Endothelial cell of umbilical vein (primary cell): ENCODE measurements around the gene NEDD4L. TPM values are rescaled to one million over a fixed set of nuclear protein-coding genes. Genes with fewer than 3 reads are reported as not detected.

ENCODE experiments used
- BruUV-seq: library from RNA; stranded (reverse); fragments of 400-500 nt; replicated peaks from 2 replicates; lab custom pipeline; 2021; lab: Mats Ljungman, UMichigan
- CTCF ChIA-PET: fragments of 300-600, 350-600 bp; sonication (Branson Sonifier 250); formaldehyde crosslinking; loops from one replicate; lab custom pipeline; 2021; ENCODE audit warnings: antibody characterized with exemption, inconsistent platforms; lab: Charles Lee
- POLR2A ChIA-PET: fragments of 300-600, 350-600 bp; sonication (Branson Sonifier 250); formaldehyde crosslinking; loops from one replicate; lab custom pipeline; 2021; ENCODE audit warnings: antibody characterized with exemption, inconsistent platforms; lab: Charles Lee
- DNase-seq: peaks from one replicate; pipeline ENCODE4 v3.0.0-alpha.2; 2011; ENCODE audit warnings: low read depth, low spot score
- FAIRE-seq: peaks from 2 replicates; lab custom pipeline; 2011; peaks lifted over from hg19 to GRCh38; lab: Jason Lieb, UNC
- H2AFZ ChIP-seq: 2 replicates; pipeline ENCODE4 v1.6.0; 2012; ENCODE audit warnings: low read depth, low read length, control low read depth, inconsistent platforms
- H3K27ac ChIP-seq: 2 replicates; pipeline ENCODE4 v1.5.1; 2011; ENCODE audit warnings: low read depth, mild to moderate bottlenecking, control low read depth, low read length, moderate library complexity; ENCODE audit not compliant: insufficient read depth
- H3K27me3 ChIP-seq, 2 experiments: 2 replicates each; pipeline versions ENCODE4 v1.6.0 to v1.6.1; 2011; ENCODE audit warnings: low read length in 2 of 2, mixed read lengths in 1 of 2; ENCODE audit not compliant: control insufficient read depth in 2 of 2, insufficient read depth in 2 of 2
- H3K36me3 ChIP-seq, 2 experiments: 2 replicates in 1 of 2; 3 replicates in 1 of 2; pipeline ENCODE4 v1.5.1; 2011; ENCODE audit warnings: low read length in 2 of 2, mild to moderate bottlenecking in 1 of 2, moderate library complexity in 1 of 2; ENCODE audit not compliant: control insufficient read depth in 2 of 2, insufficient read depth in 2 of 2; ENCODE audit errors: extremely low read depth in 1 of 2
- H3K4me1 ChIP-seq: 3 replicates; pipeline ENCODE4 v1.5.1; 2011; ENCODE audit warnings: mild to moderate bottlenecking, low read length; ENCODE audit not compliant: control insufficient read depth, insufficient read depth; ENCODE audit errors: extremely low read depth
- H3K4me2 ChIP-seq: 2 replicates; pipeline ENCODE4 v1.6.1; 2011; ENCODE audit warnings: low read length, control low read depth, mixed read lengths; ENCODE audit not compliant: insufficient read depth
- H3K4me3 ChIP-seq, 3 experiments: fragments of 200-600 bp in 1 of 3; sonication (generic), shearing (Covaris generic) in 1 of 3; replicated peaks in 1 of 3; 2 replicates each; pipeline ENCODE4 v1.5.1; 2011 to 2016; ENCODE audit warnings: control low read depth in 3 of 3, low read length in 3 of 3, mild to moderate bottlenecking in 2 of 3, inconsistent platforms in 1 of 3, low read depth in 1 of 3, moderate library complexity in 1 of 3; ENCODE audit not compliant: insufficient read depth in 1 of 3
- H3K79me2 ChIP-seq: 2 replicates; pipeline ENCODE4 v1.6.0; 2012; ENCODE audit warnings: low read length, inconsistent platforms; ENCODE audit not compliant: control insufficient read depth, insufficient read depth
- H3K9ac ChIP-seq: replicated peaks from 2 replicates; pipeline ENCODE3; 2011; ENCODE audit warnings: low read length, control low read depth; ENCODE audit not compliant: insufficient read depth; ENCODE audit errors: extremely low read depth
- H3K9me1 ChIP-seq: replicated peaks from 3 replicates; pipeline ENCODE4 v1.6.0; 2011; ENCODE audit warnings: mild to moderate bottlenecking, low read length; ENCODE audit not compliant: control insufficient read depth, insufficient read depth; ENCODE audit errors: extremely low read depth
- H3K9me3 ChIP-seq: replicated peaks from 2 replicates; pipeline ENCODE4 v1.5.1; 2012; ENCODE audit warnings: low read length, inconsistent platforms; ENCODE audit not compliant: control insufficient read depth, insufficient read depth
- H4K20me1 ChIP-seq: replicated peaks from 2 replicates; pipeline ENCODE3; 2011; ENCODE audit warnings: mild to moderate bottlenecking, low read length; ENCODE audit not compliant: control insufficient read depth, insufficient read depth; ENCODE audit errors: extremely low read depth
- CTCF ChIP-seq, 2 donors: IDR thresholded peaks; 1 replicate in 1 of 2; 2 replicates in 1 of 2; pipeline ENCODE4 v1.5.1; 2011; ENCODE audit warnings: low read length in 2 of 2, mild to moderate bottlenecking in 2 of 2, moderate library complexity in 2 of 2, control low read depth in 1 of 2, inconsistent platforms in 1 of 2, low read depth in 1 of 2; ENCODE audit not compliant: insufficient read depth in 1 of 2; ENCODE audit errors: extremely low read depth in 1 of 2
- EZH2 ChIP-seq: IDR thresholded peaks from 2 replicates; pipeline ENCODE4 v1.6.1; 2012; ENCODE audit warnings: borderline replicate concordance, low read depth, mild to moderate bottlenecking, moderate library complexity, low read length, inconsistent platforms; ENCODE audit not compliant: severe bottlenecking
- FOS ChIP-seq: IDR thresholded peaks from 2 replicates; pipeline ENCODE4 v1.6.1; 2011; ENCODE audit warnings: mild to moderate bottlenecking, low read length, moderate library complexity, borderline replicate concordance; ENCODE audit not compliant: insufficient read depth
- GATA2 ChIP-seq: IDR thresholded peaks from 2 replicates; pipeline ENCODE4 v1.7.0; 2011; ENCODE audit warnings: low read depth, mild to moderate bottlenecking, moderate library complexity, mixed read lengths, low read length; ENCODE audit not compliant: insufficient read length, insufficient read depth
- JUN ChIP-seq: IDR thresholded peaks from 2 replicates; pipeline ENCODE4 v1.6.1; 2011; ENCODE audit warnings: borderline replicate concordance, low read depth; ENCODE audit not compliant: insufficient read length, insufficient read depth
- MAX ChIP-seq: IDR thresholded peaks from 2 replicates; pipeline ENCODE4 v1.6.1; 2011; ENCODE audit not compliant: insufficient read depth, insufficient read length
- MYC ChIP-seq: IDR thresholded peaks from one replicate; pipeline ENCODE4 v1.6.1; 2011; ENCODE audit warnings: mild to moderate bottlenecking, low read depth, low read length
- POLR2A ChIP-seq: IDR thresholded peaks from 2 replicates; pipeline ENCODE4 v1.6.1; 2012; ENCODE audit warnings: low read depth, mild to moderate bottlenecking, control low read depth, low read length
- POLR2AphosphoS5 ChIP-seq: IDR thresholded peaks from 2 replicates; pipeline ENCODE4 v1.6.1; 2012; ENCODE audit warnings: low read depth, mild to moderate bottlenecking, control low read depth, low read length, moderate library complexity; ENCODE audit not compliant: insufficient read depth
- dilution Hi-C: fragments of 300-500 bp; cut with MboI; formaldehyde crosslinking; loops from one replicate; pipeline ENCODE4 v1.15.0; 2019; ENCODE audit warnings: low sequenced_read_pairs; ENCODE audit not compliant: extremely low pct_ligation_motif_present
- intact Hi-C: fragments of 100-400 bp; cut with micrococcal nuclease; formaldehyde crosslinking; loops from one replicate; pipeline ENCODE4 v1.10.0; 2022
- polyA plus RNA-seq, 4 experiments: library from polyadenylated mRNA; depleted of rRNA in 3 of 4; stranded (reverse) in 3 of 4; unstranded in 1 of 4; fragments of >200 nt; gene quantifications; 2 replicates each; pipeline versions ENCODE4 v1.2.1 to v1.2.3, GENCODE V29; 2011 to 2012; ENCODE audit warnings: missing spikeins in 1 of 4
- total RNA-seq: library from RNA; stranded (reverse); gene quantifications from 2 replicates; pipeline ENCODE4 v1.2.3, GENCODE V29; 2021

NEDD4L gene
- total and polyA plus RNA-seq, 2 donors (not counting 3 experiments of a cell fraction or from before 2014, with no cell fraction given) = 20.5 to 78.9 TPM

- peak overlapping the region; percentile 67 for H2AFZ ChIP-seq
- intact Hi-C loops (no loop called here), dilution Hi-C loops (no loop called here)
- no peak overlapping the region for H3K9ac ChIP-seq
- H4K20me1 ChIP-seq = no peaks in the 10 kb centered on the region
- POLR2A ChIA-PET = no interaction called here
- peak overlapping the region; percentile 62 for H3K27ac ChIP-seq
- no peaks in the 10 kb centered on the region for H3K79me2 ChIP-seq
- DNase-seq = no peak
- FAIRE-seq = peak; percentile 72
- peaks cover 20% of the 10 kb centered on the region for H3K4me1 ChIP-seq
- H3K4me3 ChIP-seq = no peak overlapping the region
- no peaks in the 10 kb centered on the region for H3K9me3 ChIP-seq
- no peaks in the 10 kb centered on the region for H3K36me3 ChIP-seq
- no peaks in the 10 kb centered on the region for H3K9me1 ChIP-seq
- BruUV-seq = no TSS peak
- CTCF ChIA-PET = interaction anchor here (1.0 to 1.9 kb wide), 4 partner anchors 9 to 77 kb away, joined by 3 to 7 read pairs (median 6); no protein-coding TSS in a partner anchor
- no peaks in the 10 kb centered on the region for H3K27me3 ChIP-seq
- TF ChIP-seq JUN = no peak
- TF ChIP-seq GATA2 = no peak
- no peak for TF ChIP-seq EZH2
- TF ChIP-seq POLR2AphosphoS5 = no peak
- no peak for TF ChIP-seq POLR2A
- no peak for TF ChIP-seq MYC
- TF ChIP-seq CTCF (IDR thresholded peaks at IDR 0.05; ENCODE audit: extremely low read depth in 1 of 2, insufficient read depth in 1 of 2, low read depth in 1 of 2, low read length in 2 of 2) = no peak
- TF ChIP-seq FOS = no peak
- no peak for TF ChIP-seq MAX
- H3K4me2 ChIP-seq = peak overlapping the region; percentile 42
Measured at GRCh38 chr18:58416704-58417683, 373.0 kb downstream of the NEDD4L start.
